ENCODE measurements around the gene SMURF2.
"Not testable (repeated sequence)": the region's sequence is repeated elsewhere in the genome, so short reads cannot be mapped to it uniquely, and the experiment has no call there.

SMURF2 gene

DNA sequence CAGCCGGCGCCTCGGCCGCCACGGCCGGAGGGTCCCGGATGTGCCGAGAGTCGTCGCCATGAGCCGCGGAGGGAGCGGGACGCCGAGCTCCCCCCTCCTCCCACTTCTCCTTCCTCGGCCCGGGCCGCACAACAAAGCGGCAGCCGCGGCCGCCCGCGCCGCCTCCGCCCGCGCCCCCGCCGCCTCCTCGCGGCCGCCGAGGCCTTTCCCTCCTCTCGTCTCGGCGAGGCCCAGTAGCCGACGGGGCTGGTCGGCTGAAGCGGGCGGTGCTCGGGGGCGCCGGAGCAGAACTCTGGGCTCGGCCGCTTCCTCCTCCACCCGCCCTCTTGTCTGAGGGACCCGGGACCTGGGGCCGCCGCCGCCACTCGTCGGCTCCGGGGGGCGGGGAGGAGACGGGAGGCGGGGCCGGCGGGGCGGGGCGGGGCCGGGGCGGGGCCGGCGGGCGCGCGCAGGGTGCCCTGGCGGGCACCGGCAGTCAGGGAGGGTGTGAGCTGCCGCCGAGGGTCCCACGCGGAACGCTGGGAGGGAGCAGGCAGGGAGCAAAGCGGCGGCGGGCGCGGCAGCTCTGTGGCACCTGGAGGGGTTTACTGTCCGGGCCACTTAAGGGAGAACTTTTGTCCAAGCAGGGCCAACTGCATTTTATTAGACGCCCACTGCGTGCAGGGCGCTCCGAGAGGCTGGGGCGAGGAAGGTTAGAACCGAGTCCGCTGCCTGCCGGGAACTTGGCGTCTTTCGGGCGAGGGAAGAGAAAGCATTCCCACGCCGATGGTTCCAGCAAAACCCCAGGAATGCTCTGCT lies at the start of gene SMURF2:
Gene SMURF2 (minus strand): TSS at position 332 of the 798 bp plus-strand sequence. CDS start 427 bp downstream, outside the sequence.
- DNase-seq (ENCODE audit: low read depth) = no peak

DNA sequence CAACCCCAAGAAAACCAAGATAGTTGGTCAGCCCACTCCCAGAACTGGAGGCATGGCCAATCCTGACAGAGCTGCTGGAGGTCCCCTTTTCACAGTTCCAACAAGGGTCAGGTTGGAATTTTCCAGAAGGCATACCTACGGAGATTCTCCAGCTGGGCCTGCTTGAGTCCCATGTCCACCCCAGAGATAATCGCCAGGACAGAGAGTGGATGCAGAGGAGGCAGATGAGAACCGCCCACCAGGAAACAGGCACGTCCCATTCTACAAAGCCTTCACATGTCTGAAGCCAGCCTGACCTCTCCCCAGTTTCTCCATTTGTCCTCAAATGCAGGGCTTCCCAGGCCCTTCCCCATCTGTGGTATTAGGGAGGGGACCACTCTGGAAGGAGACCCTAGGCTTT lies 47.4 kb upstream of the SMURF2 start:
- DNase-seq (ENCODE audit: low read depth) = no peak

DNA sequence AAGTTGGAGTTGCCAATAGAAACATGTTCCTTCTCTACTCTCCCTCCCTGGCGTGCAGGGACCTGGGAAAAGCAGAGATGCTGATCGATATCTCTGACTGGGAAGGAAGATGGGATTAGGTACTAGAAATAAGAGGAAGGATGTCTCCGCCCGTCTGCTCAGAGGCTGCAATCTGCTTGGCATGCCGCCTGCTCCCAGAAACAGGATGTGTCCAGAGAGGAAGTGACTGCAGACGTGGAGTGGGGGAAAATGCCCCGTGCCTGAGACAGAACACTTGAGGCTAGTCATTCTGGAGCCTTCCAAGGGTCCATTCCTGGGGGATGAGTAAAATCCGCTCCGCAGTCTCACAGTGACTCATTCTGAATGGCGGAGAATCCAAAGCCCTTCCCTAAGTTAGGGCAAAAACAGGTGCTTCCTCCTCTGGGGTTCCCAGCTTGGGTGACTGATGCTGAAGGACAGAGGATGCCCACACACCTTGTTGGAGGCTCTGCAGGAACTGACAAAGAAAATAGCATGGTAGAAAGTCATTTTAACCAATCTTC lies 45.0 kb upstream of the SMURF2 start:
- DNase-seq (ENCODE audit: low read depth) = peak; percentile 99

DNA sequence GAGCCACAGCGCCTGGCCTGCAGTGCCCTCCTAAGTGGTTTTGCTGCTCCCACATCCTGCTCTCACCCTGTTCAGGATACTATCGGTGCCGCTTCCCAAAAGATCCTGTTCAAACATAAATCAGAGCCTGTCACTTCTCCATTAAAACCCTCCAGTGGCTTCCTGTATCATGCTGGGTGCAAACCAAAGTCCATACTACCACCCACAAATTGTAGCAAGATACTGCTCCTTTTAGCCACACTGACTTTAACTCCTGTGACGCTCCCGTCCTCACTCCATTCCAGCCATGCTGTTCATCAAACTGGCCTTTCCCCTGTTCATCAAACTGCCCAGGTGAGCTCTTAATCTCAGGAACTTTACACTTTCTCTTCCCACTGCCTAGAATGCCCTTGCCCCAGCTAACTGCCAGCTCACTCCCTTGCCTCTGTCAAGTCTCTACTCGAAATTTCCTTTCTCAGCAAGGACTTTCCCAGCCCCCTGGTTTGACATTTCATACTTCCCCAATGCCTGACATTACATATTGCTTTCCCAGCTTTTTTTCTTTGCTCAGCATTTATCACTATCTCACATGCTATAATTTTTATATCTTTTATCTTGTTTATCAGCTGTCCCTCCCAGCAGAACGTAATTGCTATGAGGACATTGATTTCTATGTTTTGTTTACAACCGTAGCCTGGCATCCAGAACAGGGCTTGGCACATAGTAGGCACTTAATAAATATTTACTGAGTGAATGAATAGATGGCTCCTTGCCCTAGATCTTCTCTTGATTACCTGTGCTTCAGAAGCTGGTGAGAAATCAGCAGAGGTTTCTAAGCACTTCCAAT lies 44.3 kb upstream of the SMURF2 start:
- DNase-seq (ENCODE audit: low read depth) = no peak

DNA sequence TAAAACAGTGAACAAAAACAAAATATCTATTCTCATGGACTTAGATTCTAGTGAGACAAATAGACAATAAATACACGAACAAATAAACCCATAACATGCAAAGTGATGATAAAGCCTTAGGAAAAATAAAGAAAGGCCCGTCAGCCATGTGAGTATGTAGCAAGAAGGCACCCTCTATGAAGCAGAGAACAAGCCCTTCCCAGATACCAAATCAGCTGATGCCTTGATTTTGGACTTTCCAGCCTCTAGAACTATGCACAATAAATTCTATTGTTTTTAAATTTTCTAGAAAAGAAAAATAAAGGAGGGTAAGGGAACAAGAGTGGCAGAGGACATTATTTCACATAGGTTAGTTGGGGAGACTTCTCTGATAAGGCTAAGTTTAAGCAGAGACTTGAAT lies 40.7 kb upstream of the SMURF2 start:
- DNase-seq (ENCODE audit: low read depth) = no peak

DNA sequence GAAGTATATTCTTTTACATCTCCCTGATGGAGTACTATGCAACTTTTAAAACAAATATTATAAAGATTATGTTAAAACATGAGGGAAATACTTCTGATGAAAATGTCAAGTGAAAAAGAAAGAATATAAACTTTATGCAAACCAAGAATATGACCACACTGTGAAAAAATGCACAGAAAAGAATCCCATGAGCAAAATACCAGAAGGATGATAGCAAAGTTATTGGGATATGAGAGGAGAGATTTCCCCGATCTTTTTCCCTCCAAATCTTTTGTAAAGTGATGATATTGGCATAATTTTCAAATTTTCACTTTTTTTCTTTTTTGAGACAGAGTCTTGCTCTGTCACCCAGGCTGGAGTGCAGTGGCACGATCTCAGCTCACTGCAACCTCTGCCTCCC lies 36.6 kb upstream of the SMURF2 start:
- no peak for DNase-seq (ENCODE audit: low read depth)

- DNase-seq (ENCODE audit: low read depth) = no peak
Observed at GRCh38 chr17:64694207-64694606, 32.1 kb upstream of the SMURF2 start.

- DNase-seq (ENCODE audit: low read depth) = no peak
Observed at GRCh38 chr17:64692187-64692586, 30.1 kb upstream of the SMURF2 start.

DNA sequence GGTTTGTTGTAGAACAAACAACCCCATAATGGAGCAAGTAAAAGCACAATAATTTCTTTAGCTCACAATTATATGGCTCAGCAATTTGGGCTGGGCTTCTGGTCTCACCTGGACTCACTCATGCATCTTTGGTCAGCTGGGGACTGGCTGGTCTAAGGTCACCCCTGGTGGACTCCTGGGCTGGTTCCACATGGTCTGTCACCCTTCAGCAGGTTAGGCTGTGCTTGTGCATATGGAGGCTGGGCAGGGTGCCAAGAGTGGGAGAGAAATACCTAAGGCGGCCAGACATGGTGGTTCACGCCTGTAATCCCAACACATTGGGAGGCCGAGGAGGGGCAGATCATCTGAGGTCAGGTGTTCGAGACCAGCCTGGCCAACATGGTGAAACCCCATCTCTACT lies 27.0 kb upstream of the SMURF2 start:
- no peak for DNase-seq (ENCODE audit: low read depth)

GRCh38 chr17:64688481-64688880 lies 26.4 kb upstream of the SMURF2 start:
- DNase-seq (ENCODE audit: low read depth) = no peak

GRCh38 chr17:64687961-64688360 lies 25.9 kb upstream of the SMURF2 start:
- DNase-seq (ENCODE audit: low read depth) = no peak

DNA sequence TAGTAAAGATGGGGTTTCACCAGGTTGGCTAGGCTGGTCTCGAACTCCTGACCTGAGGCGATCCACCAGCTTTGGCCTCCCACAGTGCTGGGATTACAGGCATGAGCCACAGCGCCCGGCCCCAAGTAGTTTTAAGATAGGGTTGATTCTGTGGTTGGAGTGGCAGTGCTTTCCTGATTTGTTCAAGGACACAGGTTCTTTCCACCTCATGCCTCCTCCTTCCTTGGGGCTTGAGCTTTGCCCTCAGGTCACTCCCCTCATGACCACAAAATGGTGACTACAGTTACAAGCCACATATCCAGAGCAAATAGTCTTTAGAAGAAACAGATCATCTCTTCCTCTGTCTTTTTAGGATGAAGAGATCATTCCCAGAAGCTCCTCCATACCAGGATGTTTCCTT lies 25.3 kb upstream of the SMURF2 start:
- no peak for DNase-seq (ENCODE audit: low read depth)

GRCh38 chr17:64686705-64687104 lies 24.6 kb upstream of the SMURF2 start:
- DNase-seq (ENCODE audit: low read depth) = no peak

- DNase-seq (ENCODE audit: low read depth) = no peak
Observed at GRCh38 chr17:64685705-64686104, 23.6 kb upstream of the SMURF2 start.

- no peak for DNase-seq (ENCODE audit: low read depth)
Observed at GRCh38 chr17:64683796-64684195, 21.7 kb upstream of the SMURF2 start.

GRCh38 chr17:64682261-64683181 lies 20.4 kb upstream of the SMURF2 start:
- no peak for DNase-seq (ENCODE audit: low read depth)

DNA sequence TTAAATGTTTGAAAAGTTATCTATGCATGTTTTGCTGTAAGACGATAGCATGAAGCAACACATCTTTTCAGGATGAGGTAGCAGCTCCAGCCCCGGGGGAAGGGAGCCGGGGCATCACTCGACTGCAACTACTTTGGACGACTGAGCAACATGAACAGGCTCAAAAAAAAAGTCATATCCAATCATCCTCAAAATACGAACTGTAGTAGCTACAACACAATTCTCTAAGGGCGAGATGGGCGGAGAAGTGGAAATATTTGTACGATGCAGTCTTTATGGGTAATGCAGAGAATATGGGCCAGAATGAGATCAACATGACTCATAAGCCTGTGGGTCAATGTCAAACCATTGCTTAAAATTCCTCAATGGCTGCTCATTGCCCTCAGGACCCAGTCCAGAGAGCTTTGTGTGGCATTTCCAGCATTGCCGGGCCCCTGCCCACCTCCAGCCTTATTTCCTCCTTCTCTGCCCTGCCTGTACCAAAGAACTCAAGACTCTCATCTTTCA lies 17.7 kb upstream of the SMURF2 start:
- DNase-seq (ENCODE audit: low read depth) = peak; percentile 96

DNA sequence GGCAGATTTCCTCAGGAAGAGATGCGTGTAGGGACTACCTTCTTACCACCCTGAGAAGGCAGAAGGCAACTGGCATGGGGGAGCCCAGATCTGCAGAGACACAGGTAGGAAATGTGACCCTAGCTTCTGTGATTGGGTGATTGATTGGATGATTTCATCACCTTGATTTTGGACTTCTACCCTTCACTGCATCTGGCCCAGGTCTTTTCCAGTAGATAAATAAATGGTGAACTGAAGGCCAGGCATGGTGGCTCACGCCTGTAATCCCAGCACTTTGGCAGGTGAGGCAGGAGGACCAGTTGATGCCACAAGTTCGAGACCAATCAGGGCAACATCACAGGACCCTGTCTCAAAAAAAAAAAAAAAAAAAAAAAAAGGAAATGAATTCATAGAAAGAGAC lies 14.7 kb upstream of the SMURF2 start:
- DNase-seq (ENCODE audit: low read depth) = no peak

DNA sequence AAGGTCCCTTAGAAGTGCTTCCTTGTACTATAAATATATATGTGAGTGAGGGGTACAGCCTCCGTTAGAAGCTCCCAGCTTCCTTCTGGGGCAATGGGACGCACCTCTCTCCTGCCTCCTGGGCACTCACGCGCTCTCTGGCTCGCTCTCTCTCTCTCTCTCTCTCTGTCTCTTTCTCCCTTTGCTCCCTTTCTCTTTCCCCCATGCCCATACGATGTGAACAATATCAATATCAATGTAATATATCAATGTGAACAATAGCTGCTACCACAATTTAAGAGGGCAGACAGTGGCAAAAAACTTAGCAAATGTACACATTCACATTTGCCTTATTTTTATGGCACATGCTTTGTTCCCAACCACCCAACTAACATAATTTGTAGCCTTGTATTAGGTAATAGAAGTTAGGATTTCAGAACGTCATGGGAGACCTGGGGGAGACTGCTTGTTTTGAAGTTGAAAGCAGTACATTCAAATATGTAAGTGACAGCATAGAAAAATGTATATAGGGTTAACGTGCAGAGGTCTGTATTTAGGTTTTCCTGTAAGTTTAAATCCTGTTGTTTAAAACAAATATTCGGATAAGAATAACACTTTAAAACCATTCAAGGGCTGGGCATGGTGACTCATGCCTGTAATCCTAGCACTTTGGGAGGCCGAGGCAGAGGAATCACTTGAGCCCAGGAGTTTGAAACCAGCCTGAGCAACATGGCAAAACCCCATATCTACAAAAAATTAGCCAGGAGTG lies 8.9 kb upstream of the SMURF2 start:
- DNase-seq (ENCODE audit: low read depth) = not testable (repeated sequence)

DNA sequence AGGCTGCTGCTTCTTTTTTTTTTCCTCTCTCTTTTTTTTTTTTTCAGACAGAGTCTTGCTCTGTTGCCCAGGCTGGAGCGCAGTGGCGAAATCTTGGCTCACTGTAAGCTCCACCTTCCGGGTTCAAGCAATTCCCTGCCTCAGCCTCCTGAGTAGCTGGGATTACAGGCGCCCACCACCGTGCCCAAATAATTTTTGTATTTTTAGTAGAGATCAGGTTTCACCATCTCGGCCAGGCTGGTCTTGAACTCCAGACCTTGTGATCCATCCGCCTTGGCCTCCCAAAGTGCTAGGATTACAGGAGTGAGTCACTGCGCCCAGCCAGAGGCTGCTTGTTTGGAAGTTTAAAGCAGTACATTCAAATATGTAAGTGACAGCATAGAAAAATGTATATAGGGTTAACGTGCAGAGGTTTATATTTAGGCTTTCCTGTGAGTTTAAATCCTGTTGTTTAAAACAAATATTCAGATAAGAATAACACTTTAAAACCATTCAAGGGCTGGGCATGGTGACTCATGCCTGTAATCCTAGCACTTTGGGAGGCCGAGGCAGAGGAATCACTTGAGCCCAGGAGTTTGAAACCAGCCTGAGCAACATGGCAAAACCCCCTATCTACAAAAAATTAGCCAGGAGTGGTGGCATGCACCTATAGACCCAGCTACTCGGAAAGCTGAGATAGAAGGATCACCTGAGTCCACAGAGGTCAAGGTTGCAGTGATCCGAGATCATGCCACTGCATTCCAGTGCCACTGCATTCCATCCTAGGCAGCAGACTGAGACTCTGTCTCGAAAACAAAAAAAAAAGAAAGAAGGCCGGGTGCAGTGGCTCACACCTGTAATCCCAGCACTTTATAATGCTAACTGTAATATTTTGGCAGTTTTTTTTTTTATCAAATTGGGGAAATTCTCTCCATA lies 6.0 kb upstream of the SMURF2 start:
- not testable (repeated sequence) for DNase-seq (ENCODE audit: low read depth)
